GM21447 (cell line): Measurements from ENCODE around the gene SUV39H1.

Source experiments
- ATAC-seq: cut with Tn5 transposase; IDR thresholded peaks from one replicate; pipeline ENCODE4 v1.9.1; 2021; ENCODE audit not compliant: unreplicated experiment

Gene SUV39H1

DNA sequence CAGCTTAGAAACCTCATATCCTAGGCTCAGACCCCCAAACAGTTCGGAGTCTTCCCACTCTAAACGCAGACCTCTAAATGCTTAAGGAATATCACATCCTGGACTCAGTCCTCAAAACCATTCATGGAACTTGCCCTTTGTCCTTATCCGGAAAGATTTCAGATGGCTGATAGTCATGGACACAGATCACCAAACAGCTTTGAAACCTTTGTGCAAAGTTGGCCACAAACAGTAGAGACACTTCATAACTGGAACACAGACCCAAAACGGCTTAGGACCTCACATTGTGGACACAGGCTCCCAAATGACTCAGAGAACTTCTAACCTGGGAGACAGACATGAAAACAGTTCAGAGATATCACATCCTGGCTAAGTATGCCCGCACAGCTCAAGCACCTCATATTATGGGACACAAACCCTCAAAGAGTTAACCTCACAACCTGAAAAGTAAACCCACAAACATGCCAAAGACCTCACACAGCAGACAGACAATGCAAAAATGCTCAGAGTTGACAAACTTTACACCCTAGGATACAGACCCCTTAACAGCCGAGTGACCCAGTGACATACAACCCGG, 15.5 kb downstream of the SUV39H1 start:
- ATAC-seq: no peak

DNA sequence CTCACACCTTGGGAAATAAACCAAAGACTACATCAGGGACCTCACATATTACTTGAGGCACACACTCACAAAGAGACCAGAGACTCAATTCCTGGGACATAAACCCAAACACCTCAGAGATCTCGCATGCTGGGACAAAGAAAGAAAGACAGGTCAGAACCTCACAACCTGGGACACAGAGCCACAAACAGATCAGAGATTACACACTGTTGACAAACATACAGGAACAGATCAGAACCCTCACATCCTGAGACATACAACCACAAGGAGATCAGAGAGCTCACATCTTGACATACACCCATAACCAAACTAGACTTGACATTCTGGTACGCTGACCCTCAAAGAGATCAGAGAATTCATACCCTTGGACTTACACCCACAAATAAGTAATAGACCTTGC, 17.3 kb downstream of the SUV39H1 start:
- ATAC-seq: no peak

DNA sequence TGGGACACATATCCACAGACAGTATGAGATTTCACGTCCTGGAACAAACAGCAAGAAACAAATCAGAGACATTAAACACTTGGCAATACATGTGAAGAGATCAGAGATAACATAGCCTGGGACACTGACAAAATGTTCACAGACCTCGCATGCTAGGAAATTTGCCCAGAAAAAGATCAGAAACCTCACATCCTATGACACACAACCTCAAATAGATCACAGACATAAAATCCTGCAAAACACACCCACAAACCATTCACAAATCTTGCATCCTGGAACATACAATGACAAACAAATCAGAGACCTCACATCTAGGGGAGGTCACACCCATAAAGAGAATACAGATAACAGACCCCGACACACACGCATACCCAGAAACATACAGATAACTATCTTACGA, 18.0 kb downstream of the SUV39H1 start:
- ATAC-seq: no peak

DNA sequence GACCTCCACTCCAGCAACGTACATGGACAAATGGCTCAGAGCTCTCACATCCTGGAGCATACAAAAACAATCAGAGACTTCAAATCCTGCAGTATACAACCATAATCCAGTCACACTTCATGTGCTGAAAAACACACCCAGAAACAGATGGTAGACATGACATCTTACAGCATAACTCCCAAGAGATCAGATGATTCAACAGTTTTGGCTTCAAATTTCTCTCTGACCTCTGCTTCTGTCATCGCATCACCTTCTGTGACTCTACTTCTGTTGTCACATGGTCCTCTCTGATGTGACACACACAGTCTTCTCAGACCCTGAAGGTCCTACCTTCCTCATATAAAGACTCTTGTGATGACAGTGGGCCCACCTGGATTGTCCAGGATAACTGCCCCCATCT, 18.5 kb downstream of the SUV39H1 start:
- ATAC-seq: no peak

DNA sequence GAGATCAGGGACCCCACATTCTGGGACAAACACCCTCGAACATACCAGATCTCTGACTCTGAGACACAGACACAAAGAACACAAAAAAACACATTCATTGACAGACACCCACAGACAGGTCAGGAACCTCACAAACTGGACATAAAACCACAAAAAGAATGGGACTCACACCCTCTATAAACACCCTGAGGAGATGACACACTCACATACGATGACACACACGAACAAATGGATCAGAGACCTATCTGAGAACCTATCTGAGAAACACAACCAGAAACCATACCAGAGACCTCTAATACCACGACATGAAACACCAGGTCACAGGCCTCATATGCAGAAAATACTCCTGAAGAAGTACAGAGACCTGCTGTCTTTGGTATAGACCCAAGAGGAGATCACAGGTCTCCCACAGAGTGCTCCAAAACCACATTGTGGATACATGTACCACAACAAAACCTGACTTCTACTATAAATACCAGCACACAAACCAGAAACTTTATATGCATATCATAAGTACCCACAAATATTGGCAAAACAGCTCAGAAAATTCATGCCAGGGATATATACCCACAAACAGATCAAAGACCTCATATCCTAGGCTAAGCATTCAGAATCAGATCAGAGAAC, 19.5 kb downstream of the SUV39H1 start:
- ATAC-seq: no peak

DNA sequence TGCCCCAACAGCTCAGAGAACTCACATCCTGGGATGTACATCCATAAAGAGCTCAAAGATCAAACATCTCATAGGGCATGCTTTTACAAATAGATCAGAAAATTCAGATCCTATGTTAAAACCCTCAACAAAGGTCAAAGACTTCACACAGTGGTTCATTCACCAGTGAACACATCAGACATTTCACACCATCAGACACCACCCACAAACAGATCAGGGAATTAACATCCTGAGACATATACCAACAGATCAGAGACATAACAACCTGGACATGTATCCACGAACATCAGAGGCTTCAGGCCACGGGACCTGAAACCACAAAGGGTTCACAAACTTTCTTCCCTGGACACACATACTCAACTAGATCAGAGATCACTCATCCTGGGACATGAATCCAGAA, 23.4 kb downstream of the SUV39H1 start:
- no peak for ATAC-seq

DNA sequence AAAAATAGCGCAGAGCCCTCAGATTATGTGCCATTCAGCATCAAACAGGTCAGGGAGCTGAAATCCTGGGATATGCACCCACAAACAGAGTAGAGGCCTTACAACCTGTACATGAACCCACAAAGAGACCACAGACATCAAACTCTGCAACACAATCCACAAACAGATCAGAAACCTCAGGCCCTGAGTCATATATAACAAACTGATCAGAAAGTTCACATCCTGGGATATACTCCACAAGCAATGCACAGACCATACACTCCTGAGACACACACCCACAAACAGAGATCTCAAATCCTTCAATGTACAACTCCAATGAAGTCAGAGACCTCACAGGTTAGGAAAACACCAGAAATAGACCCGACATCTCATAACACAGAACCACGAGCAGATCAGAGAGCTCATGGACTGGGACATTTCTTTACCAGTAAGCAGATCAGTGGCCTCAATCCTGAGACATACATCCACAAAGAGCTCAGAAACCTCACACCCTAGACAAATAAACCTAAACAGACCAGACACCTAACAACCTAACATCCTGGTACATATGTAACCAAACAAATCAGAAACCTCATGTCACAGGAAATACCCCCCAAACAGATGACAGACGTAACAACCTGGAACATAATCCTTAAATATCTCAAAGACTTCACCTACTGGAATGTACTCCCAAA, 24.2 kb downstream of the SUV39H1 start:
- no peak for ATAC-seq

DNA sequence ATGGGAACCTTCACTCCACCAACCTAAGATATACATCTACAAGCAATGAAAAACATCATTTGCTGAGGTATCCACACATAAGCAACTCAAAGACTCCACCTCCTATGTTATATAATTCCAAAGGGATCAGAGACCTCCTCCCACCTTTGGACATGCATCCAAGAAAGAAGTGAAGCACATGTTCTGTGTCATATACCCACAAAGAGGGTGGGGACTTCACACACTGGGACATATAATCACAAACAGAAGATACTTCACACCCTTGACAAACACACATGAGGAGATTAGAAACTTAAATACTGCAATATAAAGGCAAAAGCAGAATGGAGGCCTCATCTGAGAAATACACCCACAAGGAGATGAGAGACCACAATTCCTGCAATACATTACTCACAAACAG, 25.4 kb downstream of the SUV39H1 start:
- ATAC-seq: no peak

DNA sequence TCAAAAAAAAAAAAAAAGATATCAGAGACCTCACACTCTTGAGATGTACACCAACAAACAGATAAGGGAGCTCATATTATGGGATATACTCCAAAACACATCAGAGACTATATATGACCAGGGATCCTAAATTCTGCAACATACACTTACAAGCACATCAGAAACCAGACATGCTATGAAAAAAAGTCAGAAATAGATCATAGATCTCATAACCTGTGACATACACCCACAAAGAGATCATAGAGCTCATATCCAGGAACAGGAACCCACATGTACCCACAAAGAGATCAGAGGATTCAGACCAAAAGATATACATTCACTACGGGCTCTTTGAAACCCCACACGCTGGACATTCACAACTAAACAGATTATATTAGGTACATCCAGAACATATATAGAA, 30.1 kb downstream of the SUV39H1 start:
- no peak for ATAC-seq

DNA sequence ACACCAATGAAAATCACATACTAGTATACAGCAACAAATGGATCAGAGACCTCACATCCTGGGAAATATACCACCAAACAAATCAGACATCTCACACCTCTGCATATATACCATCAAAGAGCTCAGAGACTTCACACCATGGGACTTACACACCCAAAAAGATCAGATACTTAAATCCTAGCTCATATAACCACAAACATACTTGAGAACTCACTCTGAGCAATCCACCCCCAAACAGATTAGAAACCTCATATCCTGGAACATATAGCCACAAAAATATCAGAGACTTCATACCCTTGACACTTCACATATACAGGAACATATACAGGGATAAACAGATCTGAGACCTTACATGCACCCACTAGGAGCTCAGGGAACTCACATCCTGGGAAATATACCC, 32.1 kb downstream of the SUV39H1 start:
- no peak for ATAC-seq

DNA sequence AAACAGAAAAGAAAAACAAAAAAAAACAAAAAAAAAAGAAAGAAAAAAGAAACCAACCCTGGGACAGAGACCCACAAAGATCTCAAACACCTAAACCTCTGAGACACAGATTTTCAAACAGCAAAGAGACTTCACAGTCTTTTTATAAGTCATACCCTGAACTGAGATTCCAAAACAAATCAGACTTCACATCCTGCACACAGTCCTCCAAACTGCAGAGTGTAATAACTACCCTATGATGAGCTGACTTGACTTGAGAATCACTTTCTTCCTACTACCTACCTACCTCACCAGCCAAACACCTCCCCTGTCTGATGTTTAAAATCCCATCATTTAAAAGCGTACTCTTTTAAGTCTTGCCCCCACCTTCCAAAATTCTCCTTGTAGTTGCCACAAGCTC, 39.8 kb downstream of the SUV39H1 start:
- ATAC-seq: no peak

DNA sequence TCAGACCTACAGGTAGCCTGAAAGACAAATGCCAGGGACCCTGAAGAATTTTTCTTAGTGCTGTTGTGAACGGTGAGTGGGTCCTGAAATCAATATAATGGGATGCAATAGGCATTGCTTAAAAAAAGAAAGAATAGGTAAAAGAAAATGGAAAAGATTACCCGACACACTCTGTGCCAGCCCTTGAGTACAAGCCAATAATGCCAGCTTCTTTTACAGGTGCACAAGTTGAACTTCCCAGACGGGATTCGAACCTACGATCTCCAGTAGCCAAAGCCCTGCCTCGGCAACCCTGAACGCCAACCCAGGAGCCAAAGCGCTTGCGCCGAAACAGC, 40.3 kb downstream of the SUV39H1 start:
- no peak for ATAC-seq

DNA sequence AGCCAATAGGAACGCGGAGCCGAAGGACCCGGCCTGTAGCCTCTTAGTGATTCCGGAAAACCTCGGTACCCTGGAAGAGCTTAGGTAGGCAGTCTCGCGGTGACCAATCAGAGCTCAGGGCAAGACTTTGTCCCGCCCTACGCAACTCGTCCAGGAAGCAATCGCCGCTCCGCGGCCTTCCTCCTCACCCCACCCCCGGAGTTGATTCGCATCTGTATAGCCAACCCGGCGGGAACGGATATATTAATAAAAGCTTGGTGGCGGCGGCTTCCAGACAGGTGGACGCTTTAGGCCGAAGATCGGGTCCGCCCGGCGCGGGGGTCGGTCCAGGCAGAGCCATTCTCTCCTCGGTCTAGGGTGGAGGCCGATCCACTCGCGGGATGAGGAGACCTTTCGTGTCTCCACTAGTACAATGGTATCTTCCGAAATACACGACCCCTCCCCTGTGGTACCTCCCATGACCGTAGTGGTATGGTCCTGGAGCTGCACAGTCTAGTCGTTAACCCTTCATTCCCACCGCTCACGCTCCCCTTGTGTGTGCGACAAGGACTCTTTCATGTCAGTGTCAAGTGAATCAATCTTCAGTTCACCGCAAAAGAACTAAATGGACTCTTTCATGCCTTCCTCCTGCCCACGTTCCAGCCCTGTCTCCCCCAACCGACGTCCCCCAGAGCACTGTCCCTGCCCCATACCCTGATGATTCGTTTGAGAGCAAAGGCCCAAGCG, 40.8 kb downstream of the SUV39H1 start:
- ATAC-seq: peak; percentile 99

DNA sequence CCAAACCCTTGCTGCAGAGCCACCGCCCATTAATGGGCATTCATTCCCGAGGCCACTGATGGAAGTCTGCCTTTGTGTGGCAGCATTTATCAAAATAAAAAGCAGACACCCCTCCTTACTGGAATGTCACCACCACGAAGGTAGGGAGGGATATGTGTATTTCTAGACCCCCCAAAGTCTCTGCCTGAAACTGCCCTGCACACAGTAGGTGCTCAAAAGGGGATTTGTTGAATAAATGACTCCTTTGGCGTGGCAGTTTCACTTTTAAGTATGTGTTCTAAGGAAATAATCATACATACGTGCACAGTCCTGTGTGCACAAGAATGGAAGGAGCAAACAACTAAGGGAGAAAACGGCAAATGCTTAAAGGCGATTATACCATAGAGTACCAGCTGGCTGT, 41.4 kb downstream of the SUV39H1 start:
- ATAC-seq: no peak

DNA sequence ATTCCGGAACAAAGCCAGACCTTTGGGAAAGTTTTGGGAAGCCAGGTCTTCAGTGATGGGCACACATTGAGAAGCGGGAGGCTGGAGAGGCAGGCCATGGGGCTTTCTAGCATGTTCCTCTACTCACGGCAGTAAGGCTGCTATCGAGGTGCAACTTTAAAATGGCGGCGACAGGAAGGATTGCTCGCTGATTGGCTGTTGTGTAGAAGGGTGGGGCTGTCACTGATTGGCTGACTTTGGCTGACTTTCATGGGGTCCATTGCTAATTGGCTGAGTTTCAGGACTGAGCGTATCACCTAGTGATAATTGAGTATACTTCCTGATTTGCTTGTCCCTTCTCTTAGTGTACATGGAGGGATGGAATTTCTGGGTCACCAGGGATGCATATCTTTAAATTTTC, 45.3 kb downstream of the SUV39H1 start:
- no peak for ATAC-seq

DNA sequence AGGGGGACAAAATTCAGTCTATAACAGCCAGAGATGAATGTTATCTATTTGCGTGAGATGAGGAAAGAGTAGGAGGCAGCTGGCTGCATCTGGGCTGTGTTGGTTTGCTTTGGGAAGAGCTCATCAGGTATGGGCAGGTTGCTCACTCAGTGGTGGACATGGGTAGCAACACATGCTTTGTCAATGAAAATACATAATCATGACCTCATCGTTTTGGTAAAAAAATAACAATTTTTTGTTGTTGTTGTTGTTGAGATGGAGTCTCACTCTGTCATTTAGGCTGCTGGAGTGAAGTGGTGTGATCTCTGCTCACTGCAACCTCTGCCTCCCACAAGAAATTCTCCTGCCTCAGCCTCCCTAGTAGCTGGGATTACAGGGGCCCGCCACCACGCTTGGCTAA, 48.7 kb downstream of the SUV39H1 start:
- ATAC-seq: no peak

DNA sequence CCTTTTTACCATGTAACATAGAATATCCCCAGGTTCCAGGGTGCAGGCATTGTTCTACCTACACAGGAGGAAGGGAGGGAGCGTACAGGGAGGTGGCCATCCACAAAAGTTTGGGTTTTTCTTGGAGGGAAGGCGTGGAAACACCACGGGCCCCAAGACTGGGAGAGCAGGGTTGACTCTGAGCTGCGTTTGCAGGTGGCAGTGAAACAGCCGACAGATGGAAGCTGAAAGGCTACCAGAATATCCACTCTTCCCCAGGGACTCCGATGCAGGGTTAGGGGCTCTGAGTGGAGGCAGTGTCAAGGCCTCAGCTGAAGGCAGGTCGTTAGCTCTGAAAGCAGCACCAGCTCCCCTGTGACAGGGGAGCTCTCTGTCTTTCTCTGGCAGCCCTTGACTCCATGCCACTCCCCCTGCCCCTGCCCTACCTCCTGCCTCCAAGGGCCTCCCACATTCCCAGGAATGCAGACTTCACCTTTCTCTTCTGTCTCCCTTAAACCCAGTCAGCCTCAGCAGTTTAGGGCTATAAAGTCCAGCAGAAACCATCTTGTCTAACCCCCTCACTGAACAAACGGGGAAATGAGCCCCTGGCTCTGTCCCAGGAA, 51.0 kb downstream of the SUV39H1 start:
- no peak for ATAC-seq

DNA sequence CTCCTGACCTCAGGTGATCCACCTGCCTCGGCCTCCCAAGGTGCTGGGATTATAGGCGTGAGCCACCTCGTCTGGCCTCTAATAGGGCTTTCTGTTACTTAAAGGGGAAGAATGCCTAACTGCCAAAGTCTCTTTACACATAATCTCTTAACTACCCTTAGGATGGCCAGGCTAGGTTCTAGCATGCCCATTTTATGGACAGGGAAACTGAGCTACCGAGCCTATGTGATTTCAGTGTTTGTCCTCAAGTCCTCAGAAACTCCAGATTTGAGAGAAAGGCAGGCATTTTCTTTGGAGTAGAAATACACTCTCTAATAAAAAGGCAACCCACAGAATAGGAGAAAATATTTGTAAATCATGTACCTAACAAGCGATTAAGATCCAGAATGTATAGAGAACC, 52.6 kb downstream of the SUV39H1 start:
- ATAC-seq: no peak

DNA sequence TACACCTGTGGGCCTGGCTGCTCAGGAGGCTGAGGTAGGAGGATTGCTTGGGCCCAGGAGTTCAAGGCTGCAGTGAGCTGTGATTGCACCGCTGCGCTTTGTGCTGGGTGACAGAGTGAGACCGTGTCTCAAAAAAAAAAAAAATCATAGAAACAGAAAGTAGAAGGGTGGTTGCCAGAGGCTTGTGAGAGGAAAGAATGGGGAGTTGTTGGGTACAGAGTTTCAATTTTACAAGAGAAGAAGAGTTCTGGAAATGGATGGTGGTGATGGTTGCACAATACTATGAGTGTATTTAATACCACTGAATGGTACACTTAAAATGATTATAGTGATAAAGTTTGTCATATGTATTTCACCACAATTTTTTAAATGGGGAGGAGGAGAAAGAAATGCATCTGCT, 54.8 kb downstream of the SUV39H1 start:
- ATAC-seq: no peak

DNA sequence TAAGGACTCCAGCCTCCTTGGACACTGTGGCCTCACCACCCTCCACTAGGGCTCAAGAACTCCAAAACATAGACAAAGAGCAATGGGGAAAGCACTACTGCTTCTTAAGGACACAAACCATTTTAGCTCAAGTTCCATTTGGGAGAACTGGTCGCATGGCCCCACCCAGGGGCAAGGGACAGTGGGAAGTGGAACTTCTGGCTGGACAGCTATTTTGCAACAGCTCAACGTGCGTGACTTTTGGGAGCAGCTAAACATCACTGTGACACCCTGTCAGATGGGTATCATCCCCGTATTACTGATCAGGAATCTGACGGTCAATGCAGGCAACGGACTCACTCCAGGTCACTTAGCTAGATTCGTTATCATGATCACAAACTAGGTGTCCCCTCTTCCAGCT, 56.0 kb downstream of the SUV39H1 start:
- no peak for ATAC-seq

DNA sequence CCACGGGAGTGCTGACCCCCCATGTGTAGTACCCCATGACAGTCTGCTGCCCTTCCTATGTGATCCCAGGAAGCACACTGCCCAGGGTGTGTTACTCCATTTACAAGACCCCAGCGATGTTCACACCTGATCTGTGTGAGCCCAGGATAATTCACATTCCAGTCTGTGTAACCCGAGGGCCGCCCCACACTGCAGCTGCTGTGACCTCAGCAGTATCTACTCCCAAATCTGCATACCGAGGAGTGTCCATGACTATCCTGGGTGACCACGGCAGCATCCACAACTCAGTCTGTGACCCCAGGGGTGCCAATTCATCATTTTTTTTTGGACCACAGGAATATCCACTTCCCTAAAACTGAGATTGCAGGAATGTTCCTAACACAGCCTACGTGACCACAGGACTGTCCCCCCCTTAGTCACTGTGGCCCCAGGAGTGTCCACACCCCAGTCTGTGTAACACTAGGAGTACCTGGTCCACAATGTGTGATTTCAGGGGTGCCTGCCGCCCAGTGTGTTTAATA, 57.2 kb downstream of the SUV39H1 start:
- no peak for ATAC-seq

DNA sequence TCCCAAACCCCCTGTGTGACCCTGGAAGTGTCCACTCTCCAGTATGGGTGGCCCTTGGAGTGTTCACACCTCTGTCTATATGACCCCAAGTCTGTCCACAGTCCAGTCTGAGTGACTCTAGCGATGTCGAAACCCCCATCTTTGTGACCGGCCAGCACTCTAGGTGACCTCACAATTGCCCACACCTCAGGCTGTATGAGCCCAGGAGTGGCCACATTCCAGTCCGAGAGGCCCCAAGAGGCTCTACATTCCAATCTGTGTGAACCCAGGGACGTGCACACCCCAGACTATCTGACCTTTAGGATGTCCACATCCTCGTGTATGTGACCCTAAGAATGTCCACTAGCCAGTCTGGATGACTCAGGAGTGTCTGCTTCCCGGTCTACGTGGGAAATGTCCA, 57.7 kb downstream of the SUV39H1 start:
- no peak for ATAC-seq
